Fibroblast of the conjunctiva (primary cell): ENCODE data around the gene TFPT.

Source experiments
- DNase-seq: peaks from one replicate; pipeline ENCODE4 v3.0.0-alpha.2; 2010; ENCODE audit warnings: low read depth

TFPT gene

GRCh38 chr19:54069470-54069869 is 46.0 kb downstream of the TFPT start:
- DNase-seq: no peak

GRCh38 chr19:54063350-54064116 is 51.9 kb downstream of the TFPT start, which contains the start of gene VSTM1:
VSTM1 (minus strand) TSS chr19:54063897; CDS start chr19:54063777, 120 bp downstream.
- no peak for DNase-seq

- no peak for DNase-seq
These were observed 52.8 kb downstream of the TFPT start for GRCh38 chr19:54062643-54063042.
